RWPE2 (cell line): ENCODE data around the gene MMP24OS.
"Not testable (repeated sequence)": the region's sequence is repeated elsewhere in the genome, so short reads cannot be mapped to it uniquely, and the experiment has no call there.

Source experiments
- ATAC-seq: fragments of 200-7000 bp; cut with Tn5 transposase; 3 replicates; pipeline ENCODE4 v1.9.1; 2021; ENCODE audit warnings: low read depth
- DNase-seq: peaks from one replicate; pipeline ENCODE4 v3.0.0-alpha.2; 2020; ENCODE audit warnings: low spot score
- H3K27ac ChIP-seq: fragments of 450-650 bp; 2 replicates; pipeline ENCODE4 v1.5.1; 2017; ENCODE audit warnings: mild to moderate bottlenecking; ENCODE audit not compliant: poor library complexity, severe bottlenecking
- H3K27me3 ChIP-seq: fragments of 250-450 bp; sonication (Bioruptor Pico); 2 replicates; pipeline ENCODE4 v1.5.1; 2021; ENCODE audit warnings: mild to moderate bottlenecking, moderate library complexity; ENCODE audit not compliant: insufficient read depth, poor library complexity, severe bottlenecking
- H3K36me3 ChIP-seq: fragments of 250-450 bp; sonication (Bioruptor Pico); 2 replicates; pipeline ENCODE4 v1.5.1; 2020; ENCODE audit warnings: low read depth, mild to moderate bottlenecking, moderate library complexity
- H3K4me1 ChIP-seq: fragments of 250-450 bp; sonication (Bioruptor Pico); 2 replicates; pipeline ENCODE4 v1.5.1; 2021; ENCODE audit warnings: mild to moderate bottlenecking, moderate library complexity; ENCODE audit not compliant: insufficient read depth, poor library complexity, severe bottlenecking
- H3K4me3 ChIP-seq: fragments of 250-450 bp; sonication (Bioruptor Pico); 2 replicates; pipeline ENCODE4 v1.5.1; 2021; ENCODE audit warnings: mild to moderate bottlenecking, moderate library complexity; ENCODE audit not compliant: severe bottlenecking
- H3K9me3 ChIP-seq: fragments of 250-450 bp; sonication (Bioruptor Pico); 2 replicates; pipeline ENCODE4 v1.5.1; 2021; ENCODE audit warnings: mild to moderate bottlenecking, moderate library complexity; ENCODE audit not compliant: severe bottlenecking
- CTCF ChIP-seq: fragments of 450-650 bp; IDR thresholded peaks from one replicate; pipeline ENCODE4 v1.5.1; 2017; ENCODE audit warnings: mild to moderate bottlenecking, moderate library complexity; ENCODE audit not compliant: poor library complexity, severe bottlenecking

The MMP24OS gene

GRCh38 chr20:35267092-35267491, 10.8 kb downstream of the MMP24OS start:
- Histone ChIP-seq H3K36me3 (no peaks in the 10 kb centered on the region), H3K27me3 (no peaks in the 10 kb centered on the region), H3K4me3 (no peak overlapping the region), H3K4me1 (peaks cover 17% of the 10 kb centered on the region), H3K27ac (no peak overlapping the region), H3K9me3 (no peaks in the 10 kb centered on the region)
- no peak for TF ChIP-seq CTCF
- DNase-seq (peak; percentile 83), ATAC-seq (no peak)

- Histone ChIP-seq H3K4me3 (no peak overlapping the region), H3K4me1 (peaks cover 17% of the 10 kb centered on the region), H3K27me3 (no peaks in the 10 kb centered on the region), H3K36me3 (no peaks in the 10 kb centered on the region), H3K27ac (peak overlapping the region; percentile 94), H3K9me3 (no peaks in the 10 kb centered on the region)
- peak; percentile 72 for TF ChIP-seq CTCF
- peak; percentile 85 for DNase-seq
- peak; percentile 7; the same call in 1 of the 3 replicates for ATAC-seq
Observed at GRCh38 chr20:35264755-35265154, 13.2 kb downstream of the MMP24OS start.

- H3K36me3 ChIP-seq: no peaks in the 10 kb centered on the region
- DNase-seq (peak; percentile 83), ATAC-seq (peak; percentile 13)
- peak overlapping the region; percentile 94 for H3K27ac ChIP-seq
- peaks cover 17% of the 10 kb centered on the region for H3K4me1 ChIP-seq
- no peak overlapping the region for H3K4me3 ChIP-seq
- no peaks in the 10 kb centered on the region for H3K27me3 ChIP-seq
- no peaks in the 10 kb centered on the region for H3K9me3 ChIP-seq
- peak; percentile 27 for TF ChIP-seq CTCF
Observed at GRCh38 chr20:35263532-35264341, 14.2 kb downstream of the MMP24OS start.

- ATAC-seq (peak; percentile 97), DNase-seq (peak; percentile 97)
- not testable (repeated sequence) for H3K36me3 ChIP-seq, H3K27me3 ChIP-seq, H3K9me3 ChIP-seq, H3K4me3 ChIP-seq
- peak overlapping the region; percentile 94 for H3K27ac ChIP-seq
- peaks cover 17% of the 10 kb centered on the region for H3K4me1 ChIP-seq
- peak; percentile 50 for TF ChIP-seq CTCF
Observed at GRCh38 chr20:35262731-35263531, 15.0 kb downstream of the MMP24OS start.

DNA sequence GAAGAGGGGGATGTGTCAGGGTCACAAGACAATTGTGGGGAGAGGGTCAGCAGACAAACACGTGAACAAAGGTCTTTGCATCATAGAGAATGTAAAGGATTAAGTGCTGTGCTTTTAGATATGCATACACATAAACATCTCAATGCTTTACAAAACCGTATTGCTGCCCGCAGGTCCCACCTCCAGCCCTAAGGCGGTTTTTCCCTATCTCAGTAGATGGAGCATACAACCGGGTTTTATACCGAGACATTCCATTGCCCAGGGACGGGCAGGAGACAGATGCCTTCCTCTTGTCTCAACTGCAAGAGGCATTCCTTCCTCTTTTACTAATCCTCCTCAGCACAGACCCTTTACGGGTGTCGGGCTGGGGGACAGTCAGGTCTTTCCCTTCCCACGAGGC, 15.6 kb downstream of the MMP24OS start:
- Histone ChIP-seq H3K4me1 (peaks cover 17% of the 10 kb centered on the region), H3K27ac (peak overlapping the region; percentile 94)
- H3K27me3 ChIP-seq, DNase-seq, H3K4me3 ChIP-seq, H3K9me3 ChIP-seq, H3K36me3 ChIP-seq, ATAC-seq: not testable (repeated sequence)
